ENCODE results near the gene TRMT112.

- TF ChIP-seq CTCF (conservative IDR thresholded peaks at IDR 0.05 in 1 of 2, IDR thresholded peaks at IDR 0.05 in 1 of 2; ENCODE audit: low read depth in 1 of 2, low read length in 2 of 2) (no peak), EZH2 (IDR thresholded peaks at IDR 0.05; ENCODE audit: low read length, missing control alignments) (no peak)
These were observed 45.0 kb upstream of the TRMT112 start for GRCh38 chr11:64362339-64362738.
